ENCODE data around the gene COL4A2. TPM values are rescaled to one million over a fixed set of nuclear protein-coding genes. Genes with fewer than 3 reads are reported as not detected.
"Not testable (repeated sequence)": the region's sequence is repeated elsewhere in the genome, so short reads cannot be mapped to it uniquely, and the experiment has no call there.

COL4A2 gene
- total RNA-seq, 4 donors from 2014 or later: 419 to 931 (median 555) TPM

DNA sequence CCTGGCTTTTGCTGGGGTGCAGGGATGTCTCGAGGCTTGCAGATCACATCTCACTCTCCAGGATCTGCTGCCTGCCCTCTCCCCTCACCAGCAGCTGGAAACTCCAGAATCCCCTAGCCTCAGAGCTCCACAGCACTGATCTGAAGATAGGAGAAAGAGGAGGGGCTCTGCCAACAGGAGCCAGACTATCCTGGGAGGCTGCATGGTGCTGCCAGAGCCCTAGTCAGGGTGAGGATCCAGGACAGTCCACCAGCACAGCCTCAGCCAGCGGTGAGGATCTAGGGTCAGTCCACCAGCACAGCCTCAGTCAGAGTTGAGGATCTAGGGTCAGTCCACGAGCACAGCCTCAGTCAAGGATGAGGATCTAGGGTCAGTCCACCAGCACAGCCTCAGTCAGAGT lies 189.2 kb downstream of the COL4A2 start:
- WGBS: 100% methylated on average over 2 of the region's 3 CpGs
- DNase-seq (ENCODE audit: extremely low spot score): no peak
- H3K4me1 ChIP-seq: no peaks in the 10 kb centered on the region
- peaks cover 63 to 100% (median 99%) of the 10 kb centered on the region in 4 donors for H3K36me3 ChIP-seq
- TF ChIP-seq POLR2AphosphoS5 (IDR thresholded peaks at IDR 0.05): no peak
- TF ChIP-seq EP300 (IDR thresholded peaks at IDR 0.05): no peak
- TF ChIP-seq POLR2A (IDR thresholded peaks at IDR 0.05; ENCODE audit: low read depth): no peak
- TF ChIP-seq, protein P1, sequence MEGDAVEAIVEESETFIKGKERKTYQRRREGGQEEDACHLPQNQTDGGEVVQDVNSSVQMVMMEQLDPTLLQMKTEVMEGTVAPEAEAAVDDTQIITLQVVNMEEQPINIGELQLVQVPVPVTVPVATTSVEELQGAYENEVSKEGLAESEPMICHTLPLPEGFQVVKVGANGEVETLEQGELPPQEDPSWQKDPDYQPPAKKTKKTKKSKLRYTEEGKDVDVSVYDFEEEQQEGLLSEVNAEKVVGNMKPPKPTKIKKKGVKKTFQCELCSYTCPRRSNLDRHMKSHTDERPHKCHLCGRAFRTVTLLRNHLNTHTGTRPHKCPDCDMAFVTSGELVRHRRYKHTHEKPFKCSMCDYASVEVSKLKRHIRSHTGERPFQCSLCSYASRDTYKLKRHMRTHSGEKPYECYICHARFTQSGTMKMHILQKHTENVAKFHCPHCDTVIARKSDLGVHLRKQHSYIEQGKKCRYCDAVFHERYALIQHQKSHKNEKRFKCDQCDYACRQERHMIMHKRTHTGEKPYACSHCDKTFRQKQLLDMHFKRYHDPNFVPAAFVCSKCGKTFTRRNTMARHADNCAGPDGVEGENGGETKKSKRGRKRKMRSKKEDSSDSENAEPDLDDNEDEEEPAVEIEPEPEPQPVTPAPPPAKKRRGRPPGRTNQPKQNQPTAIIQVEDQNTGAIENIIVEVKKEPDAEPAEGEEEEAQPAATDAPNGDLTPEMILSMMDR (IDR thresholded peaks at IDR 0.05): no peak
- H3K27ac ChIP-seq (replicated peaks in 1 of 4): peak overlapping the region in 2 of 4 donors; percentile 27 to 37
- intact Hi-C loops (cut with DNase I): no loop called here
- no peaks in the 10 kb centered on the region for H3K27me3 ChIP-seq
- H3K4me3 ChIP-seq: no peak overlapping the region
- H3K9me3 ChIP-seq: no peaks in the 10 kb centered on the region

DNA sequence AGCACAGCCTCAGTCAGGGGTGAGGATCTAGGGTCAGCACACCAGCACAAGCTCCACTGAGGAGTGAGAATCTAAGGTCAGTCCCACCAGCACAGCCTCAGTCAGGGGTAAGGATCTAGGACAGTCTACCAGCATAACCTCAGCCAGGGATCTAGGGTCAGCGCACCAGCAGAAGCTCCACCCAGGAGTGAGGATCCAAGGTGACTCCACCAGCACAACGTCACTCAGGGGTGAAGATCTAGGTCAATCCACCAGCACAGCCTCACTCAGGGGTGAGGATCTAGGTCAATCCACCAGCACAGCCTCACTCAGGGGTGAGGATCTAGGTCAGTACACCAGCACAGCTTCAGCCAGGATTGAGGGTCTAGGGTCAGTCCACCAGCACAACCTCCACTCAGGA lies 189.9 kb downstream of the COL4A2 start:
- H3K9me3 ChIP-seq: no peaks in the 10 kb centered on the region
- H3K4me1 ChIP-seq: no peaks in the 10 kb centered on the region
- DNase-seq (ENCODE audit: extremely low spot score): no peak
- no peaks in the 10 kb centered on the region for H3K27me3 ChIP-seq
- intact Hi-C loops (cut with DNase I): no loop called here
- H3K36me3 ChIP-seq: peaks cover 63 to 100% (median 99%) of the 10 kb centered on the region in 4 donors
- WGBS: 93% methylated on average over 2 of the region's 2 CpGs
- peak overlapping the region in 2 of 4 donors; percentile 27 to 37 for H3K27ac ChIP-seq (replicated peaks in 1 of 4)
- no peak overlapping the region for H3K4me3 ChIP-seq
- TF ChIP-seq POLR2A (IDR thresholded peaks at IDR 0.05; ENCODE audit: low read depth) (no peak), EP300 (IDR thresholded peaks at IDR 0.05) (no peak), POLR2AphosphoS5 (IDR thresholded peaks at IDR 0.05) (no peak)
- TF ChIP-seq, protein P1 (IDR thresholded peaks at IDR 0.05): no peak

DNA sequence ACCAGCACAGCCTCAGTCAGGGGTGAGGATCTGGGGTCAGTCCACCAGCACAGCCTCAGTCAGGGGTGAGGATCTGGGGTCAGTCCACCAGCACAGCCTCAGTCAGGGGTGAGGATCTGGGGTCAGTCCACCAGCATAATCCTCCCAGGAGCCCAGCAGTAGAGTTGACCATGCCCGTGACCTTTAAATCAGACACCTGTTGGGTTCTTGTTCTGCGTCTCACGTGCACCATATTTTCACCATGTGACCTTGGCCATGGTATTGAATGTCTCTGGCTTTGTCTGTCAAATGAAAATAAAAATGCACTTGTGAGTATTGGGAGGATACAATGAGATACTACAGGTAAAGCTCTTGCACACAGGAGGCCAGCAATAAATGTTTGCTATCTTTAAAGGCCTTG lies 190.8 kb downstream of the COL4A2 start:
- DNase-seq (ENCODE audit: extremely low spot score); H3K27me3 ChIP-seq; intact Hi-C loops (cut with DNase I); H3K4me3 ChIP-seq; H3K4me1 ChIP-seq; H3K9me3 ChIP-seq; H3K27ac ChIP-seq (replicated peaks in 1 of 4): not testable (repeated sequence)
- peaks cover 64 to 100% (median 99%) of the 10 kb centered on the region in 4 donors for H3K36me3 ChIP-seq
- 87% methylated on average over 3 of the region's 3 CpGs for WGBS

DNA sequence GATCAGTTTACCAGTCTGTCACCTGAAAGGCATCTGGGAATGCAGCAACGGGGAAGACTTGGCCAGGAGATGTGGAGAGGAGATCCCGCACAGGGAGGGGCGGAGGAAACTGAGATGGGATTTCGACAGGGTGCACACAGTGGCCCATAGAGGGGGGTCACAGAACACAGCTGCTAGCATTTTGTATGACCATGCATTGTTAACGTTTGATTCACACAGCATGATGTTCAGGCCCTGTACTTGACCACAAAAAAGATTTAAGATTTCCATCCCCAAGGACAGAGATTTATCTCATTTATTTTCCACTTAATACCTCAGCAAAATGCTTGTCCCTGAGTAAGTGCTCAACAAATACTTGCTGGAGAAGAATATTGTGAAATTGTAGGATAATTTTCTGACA lies 191.2 kb downstream of the COL4A2 start:
- peaks cover 0 to under 1% (median 0%) of the 10 kb centered on the region in 4 donors for H3K4me1 ChIP-seq
- H3K4me3 ChIP-seq: no peak overlapping the region
- H3K9me3 ChIP-seq: no peaks in the 10 kb centered on the region
- intact Hi-C loops (cut with DNase I): no loop called here
- TF ChIP-seq POLR2AphosphoS5 (IDR thresholded peaks at IDR 0.05): peak in 1 of 2 donors; percentile 8
- TF ChIP-seq, protein P1 (IDR thresholded peaks at IDR 0.05): no peak
- no peak for DNase-seq (ENCODE audit: extremely low spot score)
- H3K36me3 ChIP-seq: peaks cover 65 to 100% (median 99%) of the 10 kb centered on the region in 4 donors
- WGBS: 84% methylated on average over 5 of the region's 5 CpGs
- H3K27ac ChIP-seq (replicated peaks in 1 of 4): no peak overlapping the region
- H3K27me3 ChIP-seq: no peaks in the 10 kb centered on the region

DNA sequence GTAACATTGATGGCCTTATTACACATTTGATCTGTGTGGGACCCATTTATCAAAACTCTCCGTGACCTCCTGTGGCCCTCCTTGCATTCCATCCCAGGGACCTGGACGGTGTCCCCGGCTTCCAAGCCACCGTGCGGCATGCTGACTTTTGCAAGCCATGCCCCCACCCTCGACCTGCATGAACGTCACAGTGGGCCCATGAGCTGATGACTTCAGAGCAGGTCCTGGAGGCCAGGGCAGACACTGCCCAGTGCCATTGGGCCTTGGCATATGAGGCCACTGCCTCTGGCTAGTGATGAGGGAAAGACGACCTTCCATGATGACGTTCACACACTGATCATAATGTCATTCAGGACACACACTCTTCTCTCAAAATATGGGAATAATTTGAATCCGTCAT lies 191.7 kb downstream of the COL4A2 start:
- Histone ChIP-seq H3K36me3 (peaks cover 69 to 100% (median 99%) of the 10 kb centered on the region in 4 donors), H3K9me3 (no peaks in the 10 kb centered on the region), H3K27me3 (no peaks in the 10 kb centered on the region), H3K4me1 (peaks cover 0 to 4% (median 1%) of the 10 kb centered on the region in 4 donors), H3K4me3 (no peak overlapping the region), H3K27ac (replicated peaks in 1 of 4) (no peak overlapping the region)
- no peak for DNase-seq (ENCODE audit: extremely low spot score)
- 88% methylated on average over 10 of the region's 10 CpGs for WGBS
- no peak for TF ChIP-seq POLR2A (IDR thresholded peaks at IDR 0.05; ENCODE audit: low read depth)
- intact Hi-C loops (cut with DNase I): no loop called here

DNA sequence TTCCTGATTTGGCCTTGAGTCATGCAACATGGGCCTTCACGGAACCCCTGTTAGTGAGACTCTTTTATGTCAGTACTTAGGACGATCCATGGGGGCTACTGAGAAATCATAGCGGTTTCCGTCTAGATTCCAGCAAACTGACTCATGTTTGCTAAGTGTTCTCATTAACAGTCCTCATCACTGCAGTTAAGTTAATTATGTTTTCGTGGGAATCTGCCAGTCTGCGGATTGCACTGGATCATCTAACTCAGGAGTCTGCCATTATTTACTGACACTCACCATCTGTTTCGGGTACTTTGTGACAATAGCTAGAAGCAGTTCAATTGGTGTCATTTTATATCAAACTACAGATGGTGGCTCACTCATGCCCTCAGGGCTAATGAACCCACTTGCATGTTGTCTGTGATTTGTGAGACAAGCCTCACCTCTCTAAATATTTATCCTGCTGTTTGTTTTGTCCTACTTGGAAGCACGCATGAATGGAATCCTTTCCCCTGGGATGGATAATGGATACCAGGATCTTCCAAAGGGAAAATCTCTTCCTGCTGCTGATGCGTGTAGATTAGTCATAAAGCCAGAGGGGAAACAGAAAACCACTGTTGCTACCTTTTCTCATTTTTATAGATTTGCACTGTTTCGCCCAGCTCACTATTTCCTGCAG lies 192.7 kb downstream of the COL4A2 start:
- peaks cover 0 to 6% (median 2%) of the 10 kb centered on the region in 4 donors for H3K4me1 ChIP-seq
- H3K36me3 ChIP-seq: peaks cover 77 to 100% (median 99%) of the 10 kb centered on the region in 4 donors
- no peaks in the 10 kb centered on the region for H3K9me3 ChIP-seq
- H3K27ac ChIP-seq (replicated peaks in 1 of 4): peak overlapping the region in 1 of 4 donors; percentile 12
- intact Hi-C loops (cut with DNase I): no loop called here
- H3K27me3 ChIP-seq: no peaks in the 10 kb centered on the region
- TF ChIP-seq EP300 (IDR thresholded peaks at IDR 0.05) (no peak), POLR2A (IDR thresholded peaks at IDR 0.05; ENCODE audit: low read depth) (no peak), POLR2AphosphoS5 (IDR thresholded peaks at IDR 0.05) (no peak)
- H3K4me3 ChIP-seq: no peak overlapping the region
- no peak for DNase-seq (ENCODE audit: extremely low spot score)
- 88% methylated on average over 10 of the region's 10 CpGs for WGBS

Data from esophagus muscularis mucosa (tissue), 4 donors.